ENCODE results near the gene PRAC1. TPM values are rescaled to one million over a fixed set of nuclear protein-coding genes. Genes with fewer than 3 reads are reported as not detected.

Gene PRAC1
- total RNA-seq, 4 donors from 2014 or later: not detected

GRCh38 chr17:48726916-48727286, 4.6 kb upstream of the PRAC1 start:
- no peak for TF ChIP-seq POLR2AphosphoS5 (IDR thresholded peaks at IDR 0.05)
- TF ChIP-seq POLR2A (IDR thresholded peaks at IDR 0.05; ENCODE audit: low read depth): no peak
- WGBS: 10% methylated on average over 19 of the region's 20 CpGs
- H3K4me1 ChIP-seq: peaks cover 23 to 59% (median 43%) of the 10 kb centered on the region in 4 donors
- DNase-seq (ENCODE audit: extremely low spot score): no peak
- peaks cover 7 to 100% (median 96%) of the 10 kb centered on the region in 4 donors for H3K27me3 ChIP-seq
- H3K27ac ChIP-seq (replicated peaks in 1 of 4): no peak overlapping the region
- no peak overlapping the region for H3K4me3 ChIP-seq
- H3K9me3 ChIP-seq: no peaks in the 10 kb centered on the region
- intact Hi-C loops (cut with DNase I): loop anchor here (5.0 kb wide), 1 partner anchor 150 kb away; no protein-coding TSS in a partner anchor
- no peaks in the 10 kb centered on the region for H3K36me3 ChIP-seq

- WGBS: 14% methylated on average over 14 of the region's 20 CpGs
- H3K4me1 ChIP-seq: peaks cover 23 to 59% (median 43%) of the 10 kb centered on the region in 4 donors
- no peaks in the 10 kb centered on the region for H3K36me3 ChIP-seq
- intact Hi-C loops (cut with DNase I): loop anchor here (5.0 kb wide), 1 partner anchor 151 kb away; no protein-coding TSS in a partner anchor
- H3K4me3 ChIP-seq: no peak overlapping the region
- no peak for DNase-seq (ENCODE audit: extremely low spot score)
- no peak for TF ChIP-seq CTCF (IDR thresholded peaks at IDR 0.05)
- TF ChIP-seq POLR2A (IDR thresholded peaks at IDR 0.05; ENCODE audit: low read depth): no peak
- no peak for TF ChIP-seq EP300 (IDR thresholded peaks at IDR 0.05)
- no peak for TF ChIP-seq POLR2AphosphoS5 (IDR thresholded peaks at IDR 0.05)
- no peak overlapping the region for H3K27ac ChIP-seq (replicated peaks in 1 of 4)
- H3K9me3 ChIP-seq: no peaks in the 10 kb centered on the region
- H3K27me3 ChIP-seq: peaks cover 8 to 100% (median 97%) of the 10 kb centered on the region in 4 donors
Observed at GRCh38 chr17:48726114-48726915, 4.0 kb upstream of the PRAC1 start.

- WGBS: 10% methylated on average over 16 of the region's 38 CpGs
- Histone ChIP-seq H3K4me3 (peak overlapping the region in 2 of 4 donors; percentile 16 to 28), H3K27me3 (peaks cover 8 to 100% (median 99%) of the 10 kb centered on the region in 4 donors)
Observed at GRCh38 chr17:48725288-48726064, 3.2 kb upstream of the PRAC1 start.

GRCh38 chr17:48725004-48725287, 2.6 kb upstream of the PRAC1 start:
- DNase-seq (ENCODE audit: extremely low spot score): no peak
- H3K9me3 ChIP-seq: no peaks in the 10 kb centered on the region
- H3K4me3 ChIP-seq: peak overlapping the region in 2 of 4 donors; percentile 16 to 28
- TF ChIP-seq EP300 (IDR thresholded peaks at IDR 0.05) (no peak), CTCF (IDR thresholded peaks at IDR 0.05) (no peak), POLR2A (IDR thresholded peaks at IDR 0.05; ENCODE audit: low read depth) (no peak), POLR2AphosphoS5 (IDR thresholded peaks at IDR 0.05) (no peak)
- peaks cover 8 to 100% (median 100%) of the 10 kb centered on the region in 4 donors for H3K27me3 ChIP-seq
- WGBS: 3% methylated on average over 16 of the region's 16 CpGs
- peaks cover 23 to 61% (median 43%) of the 10 kb centered on the region in 4 donors for H3K4me1 ChIP-seq
- intact Hi-C loops (cut with DNase I): loop anchor here (5.0 kb wide), 1 partner anchor 152 kb away; no protein-coding TSS in a partner anchor
- no peaks in the 10 kb centered on the region for H3K36me3 ChIP-seq
- no peak overlapping the region for H3K27ac ChIP-seq (replicated peaks in 1 of 4)

More at GRCh38 chr17:48725288-48726064, 3.2 kb upstream of the PRAC1 start:
- no peaks in the 10 kb centered on the region for H3K36me3 ChIP-seq
- no peak for DNase-seq (ENCODE audit: extremely low spot score)
- H3K9me3 ChIP-seq: no peaks in the 10 kb centered on the region
- H3K4me1 ChIP-seq: peaks cover 23 to 59% (median 43%) of the 10 kb centered on the region in 4 donors
- intact Hi-C loops (cut with DNase I): loop anchor here (5.0 kb wide), 1 partner anchor 152 kb away; no protein-coding TSS in a partner anchor
- H3K27ac ChIP-seq (replicated peaks in 1 of 4): no peak overlapping the region
- TF ChIP-seq EP300 (IDR thresholded peaks at IDR 0.05) (no peak), POLR2AphosphoS5 (IDR thresholded peaks at IDR 0.05) (no peak), CTCF (IDR thresholded peaks at IDR 0.05) (no peak), POLR2A (IDR thresholded peaks at IDR 0.05; ENCODE audit: low read depth) (no peak)
